HT-29 (cell line): Measurements from ENCODE around the gene C5orf52. TPM values are rescaled to one million over a fixed set of nuclear protein-coding genes. Genes with fewer than 3 reads are reported as not detected.
"Not testable (repeated sequence)": the region's sequence is repeated elsewhere in the genome, so short reads cannot be mapped to it uniquely, and the experiment has no call there.

ENCODE experiments used
- DNase-seq: peaks from one replicate; pipeline ENCODE4 v3.0.0-alpha.2; 2015; ENCODE audit warnings: low spot score
- total RNA-seq: library from RNA; depleted of rRNA; stranded (reverse); fragments of >200 nt; shearing (Covaris generic); gene quantifications from 2 replicates; pipeline ENCODE4 v1.2.3, GENCODE V29; 2014

The C5orf52 gene
- total RNA-seq, 1 experiment from 2014 or later = not detected

DNA sequence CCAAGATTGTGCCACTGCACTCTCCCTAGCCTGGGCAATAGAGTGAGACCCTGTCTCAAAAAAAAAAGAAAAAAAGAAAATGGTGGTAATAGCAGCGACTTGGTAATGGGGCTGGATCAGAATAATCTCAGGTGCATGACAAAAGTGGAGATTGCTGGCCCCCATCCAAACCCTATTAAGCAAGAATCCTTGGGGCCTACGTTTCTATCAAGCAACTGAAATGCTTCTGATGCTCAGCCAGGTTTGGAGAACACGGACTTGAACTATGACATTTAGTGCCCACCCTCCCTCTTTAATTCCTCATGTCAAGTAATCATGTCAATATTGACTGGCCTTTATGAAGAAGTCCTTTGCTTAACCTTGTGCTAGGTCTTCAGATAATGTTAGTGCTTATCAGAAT, 6.6 kb downstream of the C5orf52 start:
- no peak for DNase-seq

GRCh38 chr5:157679801-157680200, 8.5 kb downstream of the C5orf52 start:
- DNase-seq = no peak

GRCh38 chr5:157680239-157680638, 8.9 kb downstream of the C5orf52 start:
- no peak for DNase-seq

DNA sequence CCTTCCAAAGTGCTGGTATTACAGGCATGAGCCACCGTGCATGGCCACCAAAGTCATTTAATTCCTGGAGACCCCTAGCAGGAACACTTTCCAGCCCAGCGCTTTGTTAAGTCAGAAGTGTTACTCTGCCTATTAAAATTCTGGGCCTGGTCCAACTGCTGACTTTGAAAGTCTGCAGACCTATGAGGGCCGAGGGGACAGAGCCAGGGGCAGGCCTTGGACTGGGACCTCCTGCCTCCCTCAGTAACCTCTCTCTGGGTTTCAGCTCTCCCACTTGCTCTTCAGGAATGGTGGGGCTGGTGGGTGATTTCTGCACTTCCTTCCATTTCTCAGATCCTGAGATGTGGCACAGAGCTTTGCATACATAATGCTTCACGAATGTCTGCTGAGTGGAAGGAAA, 9.7 kb downstream of the C5orf52 start:
- no peak for DNase-seq

DNA sequence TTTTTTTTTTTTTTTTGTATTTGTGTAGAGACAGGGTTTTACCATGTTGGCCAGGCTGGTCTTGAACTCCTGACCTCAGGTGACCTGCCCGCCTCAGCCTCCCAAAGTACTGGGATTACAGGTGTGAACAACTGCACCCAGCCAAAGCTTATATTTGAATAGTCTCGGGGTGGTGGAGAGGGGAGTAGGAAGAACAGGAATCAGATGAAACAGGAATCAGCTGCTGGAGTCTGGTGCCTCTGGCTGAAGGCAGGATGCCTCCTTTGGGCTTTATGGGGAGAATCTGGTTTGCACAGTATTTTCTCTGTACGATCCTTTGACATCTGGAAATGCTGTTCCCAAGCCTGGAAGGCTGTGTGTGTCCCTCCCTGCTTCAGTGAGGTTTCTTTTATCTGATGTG, 10.9 kb downstream of the C5orf52 start:
- no peak for DNase-seq

DNA sequence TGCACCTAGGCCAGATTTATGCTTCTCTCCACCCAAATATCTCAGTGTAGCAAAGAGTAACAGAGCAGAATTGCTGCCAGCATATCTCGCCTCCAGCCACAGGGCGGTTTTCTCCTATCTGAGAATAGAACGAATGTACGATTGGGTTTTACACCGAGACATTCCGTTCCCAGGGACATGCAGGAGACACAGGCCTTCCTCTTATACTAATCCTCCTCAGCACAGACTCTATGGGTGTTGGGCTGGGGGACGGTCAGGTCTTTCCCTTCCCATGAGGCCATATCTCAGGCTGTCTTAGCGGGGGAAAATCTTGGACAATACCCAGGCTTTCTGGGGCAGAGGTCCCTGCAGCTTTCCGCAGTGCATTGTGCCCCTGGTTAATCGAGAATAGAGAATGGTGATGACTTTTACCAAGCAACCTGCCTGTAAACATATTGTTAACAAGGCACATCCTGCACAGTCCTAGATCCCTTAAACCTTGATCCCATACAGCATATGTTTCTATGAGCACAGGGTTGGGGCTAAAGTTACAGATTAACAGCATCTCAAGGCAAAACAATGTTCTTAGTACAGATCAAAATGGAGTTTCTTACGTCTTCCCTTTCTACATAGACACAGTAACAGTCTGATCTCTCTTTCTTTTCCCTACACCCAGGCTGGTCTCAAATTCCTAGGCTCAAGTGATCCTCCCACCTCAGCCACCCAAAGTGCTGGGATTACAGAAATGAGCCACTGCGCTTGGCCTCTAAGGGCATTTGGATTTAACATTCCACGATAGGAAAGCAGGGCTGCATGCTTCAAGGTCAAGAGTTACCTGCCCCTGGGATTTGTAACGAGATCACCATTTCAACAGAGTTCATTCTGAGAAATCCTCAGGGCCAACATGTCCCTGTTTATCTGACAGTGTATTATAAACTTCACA, 15.2 kb downstream of the C5orf52 start:
- DNase-seq = not testable (repeated sequence)

DNA sequence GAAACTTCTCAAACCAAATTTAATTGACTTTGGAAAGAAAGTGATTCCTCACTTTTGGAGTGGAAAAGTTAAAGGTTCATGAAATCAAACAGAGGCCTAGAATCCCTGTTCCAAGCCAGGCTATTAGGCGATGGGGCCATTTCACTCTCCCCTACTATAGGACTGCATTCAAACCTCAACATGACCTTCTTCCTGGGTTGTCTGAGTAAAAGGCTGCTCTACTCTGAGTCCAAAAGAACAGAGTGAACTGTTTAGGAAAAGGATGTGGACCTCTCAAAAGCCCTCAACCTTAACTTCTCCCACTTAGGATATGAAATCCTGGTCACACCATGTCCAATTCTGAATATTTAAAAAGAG, 15.8 kb downstream of the C5orf52 start:
- no peak for DNase-seq

DNA sequence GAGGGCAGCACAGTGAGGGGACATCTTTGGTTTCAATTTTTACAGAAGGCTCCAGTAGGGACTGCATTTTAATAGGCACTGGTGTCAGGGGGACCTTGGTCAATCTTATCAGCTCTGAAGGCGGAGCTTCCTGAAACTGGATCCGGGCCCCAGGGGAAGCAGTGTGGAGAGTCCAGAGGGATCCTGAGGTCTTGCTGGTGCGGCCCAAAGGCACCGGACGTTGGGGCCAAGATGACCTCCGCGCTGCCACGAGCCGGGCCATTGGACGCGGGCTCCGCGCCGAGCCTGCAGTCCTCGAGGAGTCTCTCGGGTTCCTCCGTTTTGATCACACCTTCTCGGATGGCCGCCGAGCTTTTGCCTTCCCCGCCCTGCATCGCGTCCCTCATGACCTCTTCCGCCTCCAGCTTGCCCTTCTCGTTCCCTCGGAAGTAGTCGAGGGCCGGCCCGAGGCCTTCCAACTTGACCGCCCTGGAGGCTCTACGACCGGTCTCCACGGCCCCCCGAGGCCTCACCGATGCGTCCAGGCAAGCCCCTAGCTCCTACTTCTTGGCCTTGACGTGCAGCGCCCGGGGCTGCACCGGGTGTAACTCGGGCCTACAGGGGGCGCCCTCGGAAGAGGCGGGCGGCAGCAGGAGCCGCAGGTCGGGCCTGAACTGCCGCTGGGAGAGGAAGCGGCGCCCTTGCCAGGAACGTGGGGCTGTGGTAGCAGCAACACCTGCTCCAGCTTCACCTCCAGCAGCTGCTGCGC, 18.8 kb downstream of the C5orf52 start:
- DNase-seq = no peak

- DNase-seq = no peak
These were observed 19.5 kb downstream of the C5orf52 start for GRCh38 chr5:157690690-157691433.

- not testable (repeated sequence) for DNase-seq
These were observed 22.5 kb downstream of the C5orf52 start for GRCh38 chr5:157693816-157694215.

DNA sequence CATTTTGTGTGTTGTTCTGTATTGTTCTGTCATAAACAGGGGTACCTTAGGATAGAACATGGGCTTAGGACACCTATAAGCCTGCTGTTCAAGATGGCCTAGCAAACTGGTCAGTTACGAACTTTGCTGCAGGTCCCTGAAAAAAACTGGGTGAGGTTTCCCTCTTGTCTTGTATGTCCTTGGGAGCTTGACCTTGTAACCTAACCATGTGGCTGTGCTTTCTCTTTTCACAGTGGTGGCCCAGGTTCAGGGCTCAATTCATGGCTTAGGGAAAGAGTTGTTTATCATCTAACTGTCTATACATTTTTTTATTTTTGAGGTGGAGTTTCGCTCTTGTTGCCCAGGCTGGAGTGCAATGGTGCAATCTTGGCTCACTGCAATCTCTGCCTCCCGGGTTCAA, 24.8 kb downstream of the C5orf52 start:
- DNase-seq = not testable (repeated sequence)

GRCh38 chr5:157698674-157699073, 27.3 kb downstream of the C5orf52 start:
- not testable (repeated sequence) for DNase-seq

DNA sequence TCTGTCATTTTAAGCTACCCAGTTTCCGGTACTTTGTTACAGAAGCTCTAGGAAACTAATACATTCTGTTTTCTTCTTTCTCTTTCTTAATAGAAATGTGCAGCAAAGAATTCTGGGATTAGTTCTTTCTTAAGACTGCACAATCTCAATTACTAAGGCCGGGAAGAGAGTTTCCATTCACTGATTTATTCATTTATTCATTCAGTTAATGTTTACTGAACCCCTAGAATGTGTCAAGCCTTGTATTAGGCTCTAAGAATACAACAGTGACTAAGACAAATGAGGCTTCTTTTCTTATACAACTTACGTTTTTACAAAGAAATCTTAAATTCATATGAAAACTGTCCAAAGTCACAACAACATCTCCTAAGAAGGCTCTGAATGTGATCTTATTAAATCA, 32.4 kb downstream of the C5orf52 start:
- no peak for DNase-seq

DNA sequence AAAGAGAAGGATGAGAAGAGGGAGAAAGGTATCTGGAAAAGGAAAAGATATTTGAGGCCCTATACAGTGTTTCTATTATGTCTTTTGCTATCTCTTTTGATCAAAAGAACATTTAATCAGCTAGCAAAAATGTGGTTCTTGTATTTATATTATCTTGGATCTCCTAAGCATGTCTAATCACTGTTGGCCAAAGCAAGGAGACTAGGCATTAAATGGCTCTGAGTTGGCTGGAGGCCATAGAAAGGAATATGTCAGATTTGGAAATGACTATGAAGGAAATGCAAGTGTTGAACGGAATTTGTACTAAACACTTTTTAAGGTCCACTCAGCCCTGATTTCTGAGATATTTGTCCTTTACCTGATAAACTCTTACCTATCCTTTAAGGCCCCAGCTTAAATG, 37.5 kb downstream of the C5orf52 start:
- DNase-seq = no peak

GRCh38 chr5:157709346-157709745, 38.0 kb downstream of the C5orf52 start:
- no peak for DNase-seq

- no peak for DNase-seq
These were observed 39.1 kb downstream of the C5orf52 start for GRCh38 chr5:157710431-157710830.

DNA sequence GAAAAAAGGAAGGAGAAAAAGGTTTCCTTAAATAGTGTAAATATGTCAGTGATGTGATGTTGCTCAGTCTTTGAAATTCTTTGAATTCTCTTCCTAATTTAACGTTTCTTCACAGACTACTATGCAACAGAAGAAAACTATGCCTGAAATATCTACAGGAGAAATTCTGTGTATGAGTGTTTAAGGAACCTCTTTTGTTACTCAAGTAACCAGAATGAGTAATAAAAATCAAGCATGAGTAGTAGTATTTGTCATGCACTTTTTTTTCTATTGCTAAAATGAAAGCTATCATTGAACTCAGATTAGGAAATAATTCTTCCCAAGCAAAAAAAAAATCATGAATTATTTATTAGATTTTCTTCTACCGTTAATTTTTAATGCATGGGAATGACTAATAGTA, 39.5 kb downstream of the C5orf52 start:
- DNase-seq = no peak

- no peak for DNase-seq
These were observed 42.7 kb downstream of the C5orf52 start for GRCh38 chr5:157713830-157714595.

GRCh38 chr5:157714596-157714864, 43.2 kb downstream of the C5orf52 start:
- DNase-seq = no peak

- DNase-seq = peak; percentile 70
These were observed 47.2 kb downstream of the C5orf52 start for GRCh38 chr5:157718519-157718918.

- no peak for DNase-seq
These were observed 47.9 kb downstream of the C5orf52 start for GRCh38 chr5:157719245-157719644.

- peak; percentile 58 for DNase-seq
These were observed 49.8 kb downstream of the C5orf52 start for GRCh38 chr5:157721159-157721558.
